RKO (cell line): ENCODE data around the gene STIM1.
"Not testable (repeated sequence)": the region's sequence is repeated elsewhere in the genome, so short reads cannot be mapped to it uniquely, and the experiment has no call there.

Experiments
- DNase-seq: peaks from one replicate; pipeline ENCODE4 v3.0.0-alpha.2; 2016; ENCODE audit warnings: low spot score

Gene STIM1

DNA sequence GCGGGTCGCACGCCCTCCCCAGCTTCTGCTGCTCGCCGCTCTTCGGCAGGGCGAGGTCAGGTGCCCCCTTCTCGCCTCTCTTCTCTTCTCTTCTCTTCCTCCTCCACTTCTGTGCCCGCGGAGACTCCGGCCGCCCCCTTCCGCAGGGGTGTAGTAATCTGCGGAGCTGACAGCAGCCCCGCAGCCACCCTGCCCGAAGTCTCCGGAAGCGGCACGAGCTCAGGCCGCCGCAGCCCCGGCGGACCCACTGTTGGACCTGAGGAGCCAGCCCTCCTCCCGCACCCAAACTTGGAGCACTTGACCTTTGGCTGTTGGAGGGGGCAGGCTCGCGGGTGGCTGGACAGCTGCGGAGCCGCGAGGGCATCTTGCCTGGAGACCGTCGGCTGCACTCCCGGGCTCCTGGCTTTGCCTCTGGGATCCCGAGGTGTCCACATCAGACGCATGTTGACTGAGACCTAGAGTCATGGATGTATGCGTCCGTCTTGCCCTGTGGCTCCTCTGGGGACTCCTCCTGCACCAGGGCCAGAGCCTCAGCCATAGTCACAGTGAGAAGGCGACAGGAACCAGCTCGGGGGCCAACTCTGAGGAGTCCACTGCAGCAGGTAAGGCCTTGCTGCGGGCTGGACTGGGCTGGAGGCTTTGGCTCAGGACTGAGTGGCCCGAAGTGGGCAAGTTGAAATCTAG is 486 bp downstream of the STIM1 start:
- peak; percentile 58 for DNase-seq

- DNase-seq = no peak
Measured at GRCh38 chr11:3856856-3857553, 1.5 kb downstream of the STIM1 start.

- DNase-seq = no peak
Measured at GRCh38 chr11:3857628-3858027, 2.2 kb downstream of the STIM1 start.

DNA sequence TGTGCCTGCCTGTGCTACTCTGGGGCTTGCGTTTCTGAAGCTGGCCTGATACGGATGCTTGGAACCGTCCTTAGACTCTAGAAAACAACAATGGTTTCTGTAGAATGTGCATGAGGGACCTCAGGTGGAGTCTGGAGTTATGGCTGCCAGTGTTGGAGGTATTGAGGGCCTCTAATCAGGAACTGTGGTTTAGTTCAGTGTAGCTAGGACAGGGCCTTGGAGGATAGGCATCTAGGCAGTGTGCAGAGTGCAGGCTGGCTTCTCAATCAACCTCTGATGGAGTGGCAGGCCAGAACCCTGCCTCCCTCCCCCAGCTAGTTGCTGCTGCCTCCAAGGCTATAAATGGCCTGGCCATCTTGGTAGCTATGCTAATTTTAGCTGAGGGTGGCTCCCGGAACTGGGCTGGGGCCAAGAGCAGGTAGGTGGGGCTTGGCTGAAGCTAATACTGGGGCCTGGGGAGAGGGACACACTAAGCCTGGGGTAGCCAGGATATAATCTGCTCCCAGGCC is 4.0 kb downstream of the STIM1 start:
- DNase-seq = no peak

GRCh38 chr11:3860375-3860774 is 4.9 kb downstream of the STIM1 start:
- no peak for DNase-seq

GRCh38 chr11:3860898-3861393 is 5.5 kb downstream of the STIM1 start:
- DNase-seq = not testable (repeated sequence)

DNA sequence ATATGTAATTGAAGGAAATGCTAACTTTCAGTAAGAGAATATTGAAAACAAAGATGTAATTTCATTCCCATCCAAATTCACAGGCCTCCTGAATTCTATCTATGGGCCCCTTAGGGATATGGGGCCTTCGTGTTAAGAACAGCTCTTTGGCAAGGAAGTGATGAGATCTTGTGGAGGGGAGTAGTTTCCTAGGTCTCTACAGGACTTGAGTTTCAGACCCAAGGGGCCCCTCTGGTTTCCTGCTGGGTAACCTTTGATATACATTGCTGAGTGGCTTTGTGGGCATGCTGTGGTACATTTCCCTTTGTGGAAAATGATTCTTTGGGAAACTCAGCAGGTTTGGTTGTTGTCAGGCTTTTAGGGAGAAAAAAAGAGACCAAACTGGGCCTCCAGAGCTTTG is 6.2 kb downstream of the STIM1 start:
- DNase-seq = no peak

DNA sequence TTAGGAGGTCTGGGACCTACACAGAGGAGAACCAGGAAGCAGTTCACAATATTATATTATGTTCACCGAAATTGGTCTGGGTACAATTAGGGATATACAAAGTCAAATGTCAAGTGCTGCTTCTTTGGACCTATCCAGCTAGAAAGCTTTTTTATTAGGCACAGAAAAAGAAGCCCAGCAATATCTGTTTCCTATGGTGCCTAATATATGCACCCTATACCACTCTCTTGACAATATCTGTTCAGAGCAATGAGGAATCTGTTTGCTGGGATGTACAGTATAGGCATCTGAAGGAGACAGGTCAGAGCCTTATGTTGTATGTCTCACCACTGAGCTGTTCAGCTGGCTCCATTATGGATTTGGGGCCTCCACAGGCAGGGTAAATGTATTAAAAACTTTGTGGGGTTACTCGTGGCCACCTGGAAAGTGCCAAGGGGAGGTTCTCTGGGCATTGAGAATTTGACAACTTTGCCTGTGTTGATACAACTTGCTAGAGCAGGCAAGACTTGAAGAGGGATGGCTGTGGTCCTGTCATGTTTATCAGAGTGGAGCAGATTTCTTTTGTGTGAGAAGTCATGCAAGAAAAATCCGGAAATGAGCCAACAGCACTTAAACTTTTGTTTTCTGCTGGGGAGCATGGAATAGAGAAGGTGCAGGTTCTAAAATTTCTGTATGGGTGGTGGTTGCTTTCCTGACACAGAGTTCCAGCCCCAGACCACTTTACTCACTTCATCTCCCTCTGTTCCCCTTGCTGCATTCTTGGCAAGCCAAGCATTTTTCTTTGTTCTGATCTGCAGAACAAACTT is 10.1 kb downstream of the STIM1 start:
- no peak for DNase-seq

- no peak for DNase-seq
Measured at GRCh38 chr11:3866206-3866605, 10.7 kb downstream of the STIM1 start.

GRCh38 chr11:3866836-3867208 is 11.4 kb downstream of the STIM1 start:
- no peak for DNase-seq

- DNase-seq = no peak
Measured at GRCh38 chr11:3867209-3868091, 12.0 kb downstream of the STIM1 start.

DNA sequence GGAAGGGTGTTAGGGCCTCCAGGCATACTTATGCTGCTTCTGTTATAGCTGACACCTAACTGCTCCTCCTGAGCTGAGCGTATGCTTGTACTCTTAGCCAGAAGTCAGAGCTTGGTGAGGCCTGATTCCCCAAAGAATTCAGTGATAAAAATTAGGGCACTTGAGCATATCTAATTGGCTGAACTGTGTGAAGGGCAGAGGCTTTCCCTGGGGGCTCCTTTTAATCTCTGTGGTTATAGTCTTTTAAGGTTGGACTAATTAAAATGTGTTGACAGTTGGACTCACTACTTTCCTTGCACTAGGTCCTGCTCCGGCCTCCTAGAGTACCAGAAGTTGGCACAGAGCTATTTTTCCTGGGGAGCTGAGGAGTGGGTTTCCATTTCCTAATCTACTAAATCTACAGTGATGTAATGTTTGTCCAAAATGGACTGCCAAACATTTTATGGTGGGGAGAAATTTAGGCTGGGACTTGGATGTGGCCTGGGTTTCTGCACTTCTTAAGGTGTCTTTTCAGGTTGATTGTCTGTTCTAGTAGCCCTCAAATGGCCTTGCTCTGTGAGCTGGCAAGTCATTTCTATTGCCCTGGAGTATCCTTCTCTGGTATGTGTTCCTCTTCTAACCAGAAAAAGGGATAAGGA is 18.4 kb downstream of the STIM1 start:
- no peak for DNase-seq

GRCh38 chr11:3876613-3877012 is 21.1 kb downstream of the STIM1 start:
- no peak for DNase-seq

GRCh38 chr11:3877364-3878257 is 22.1 kb downstream of the STIM1 start:
- DNase-seq = no peak

GRCh38 chr11:3878258-3878584 is 22.8 kb downstream of the STIM1 start:
- no peak for DNase-seq

DNA sequence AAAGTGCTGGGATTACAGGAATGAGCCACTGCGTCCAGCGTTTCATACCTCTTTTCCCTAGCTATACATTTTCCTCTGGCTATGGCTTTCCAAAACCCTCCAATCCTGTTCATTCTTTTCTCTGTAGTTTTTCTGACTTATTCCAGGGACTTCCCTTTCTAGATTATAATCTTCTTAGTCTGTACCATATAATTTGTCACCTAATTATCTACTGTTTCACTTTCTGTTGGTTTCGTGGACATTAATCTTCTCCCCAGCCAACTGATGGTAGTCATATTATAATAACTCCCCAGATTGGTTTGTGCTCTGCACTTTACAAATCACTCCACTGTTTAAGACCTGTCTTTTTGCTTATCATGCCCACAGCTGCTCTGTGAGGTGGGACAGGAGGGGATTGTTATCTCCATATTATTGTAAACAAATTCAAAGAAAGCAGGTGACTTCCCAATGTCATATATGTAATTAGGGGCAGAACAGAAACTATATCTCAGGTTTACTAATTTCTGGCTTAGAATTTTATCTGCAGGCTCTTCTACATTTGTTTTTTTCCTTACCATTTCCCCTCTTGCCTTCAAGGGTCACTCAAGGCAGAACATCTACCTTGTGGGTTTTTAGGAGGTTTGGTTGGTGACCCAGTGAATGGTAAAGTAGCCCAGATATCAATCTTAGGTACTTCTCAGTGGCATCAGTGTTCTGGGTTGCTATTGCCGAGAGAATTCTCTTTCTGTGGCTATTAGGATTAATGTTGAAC is 23.9 kb downstream of the STIM1 start:
- DNase-seq = no peak

DNA sequence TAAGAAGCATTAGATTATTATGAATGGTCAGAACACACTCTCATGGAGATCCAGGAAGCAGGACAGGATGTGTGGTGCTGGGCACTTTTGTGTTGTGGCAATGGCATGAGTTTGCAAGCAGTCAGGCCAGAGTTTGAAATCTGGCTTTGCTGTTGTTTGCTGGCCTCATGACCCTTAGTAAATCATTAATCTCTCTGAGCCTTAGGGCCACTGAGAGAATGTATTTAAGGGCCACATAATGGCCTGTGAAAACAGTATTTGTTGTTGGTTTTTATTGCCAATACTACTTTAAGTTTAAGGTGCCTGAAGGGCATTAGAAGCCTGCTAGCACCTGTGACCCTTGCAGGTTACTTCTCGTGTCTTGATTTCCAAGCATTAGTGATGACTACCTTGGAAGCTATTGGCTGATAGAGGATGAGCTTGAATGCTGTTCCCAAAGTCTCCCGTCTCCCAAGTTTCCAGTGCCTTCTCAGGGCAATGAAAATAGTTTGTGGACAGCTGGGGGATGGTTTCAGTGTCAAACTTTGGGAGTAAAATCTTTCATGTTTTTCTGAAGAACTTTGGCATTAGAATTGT is 24.6 kb downstream of the STIM1 start:
- DNase-seq = no peak

DNA sequence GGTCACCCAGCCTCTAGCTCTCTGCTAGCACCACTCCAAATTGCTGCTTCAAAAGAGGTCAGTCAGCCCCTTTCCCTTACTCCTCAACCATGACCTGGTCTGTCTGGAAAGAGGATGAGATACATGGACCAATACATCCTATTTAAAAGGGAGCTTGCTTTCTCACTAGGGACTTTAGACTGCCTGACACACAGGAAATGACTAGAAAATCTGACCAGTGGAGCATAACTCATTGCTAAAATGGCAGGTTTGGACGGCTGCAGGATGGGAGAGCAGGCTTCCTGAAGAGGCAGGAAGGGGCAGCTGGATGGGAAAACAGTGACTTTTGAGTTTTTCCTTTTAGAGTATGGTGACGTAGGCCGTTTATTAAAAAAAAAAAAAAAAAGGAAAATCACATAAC is 25.3 kb downstream of the STIM1 start:
- DNase-seq = peak; percentile 72

DNA sequence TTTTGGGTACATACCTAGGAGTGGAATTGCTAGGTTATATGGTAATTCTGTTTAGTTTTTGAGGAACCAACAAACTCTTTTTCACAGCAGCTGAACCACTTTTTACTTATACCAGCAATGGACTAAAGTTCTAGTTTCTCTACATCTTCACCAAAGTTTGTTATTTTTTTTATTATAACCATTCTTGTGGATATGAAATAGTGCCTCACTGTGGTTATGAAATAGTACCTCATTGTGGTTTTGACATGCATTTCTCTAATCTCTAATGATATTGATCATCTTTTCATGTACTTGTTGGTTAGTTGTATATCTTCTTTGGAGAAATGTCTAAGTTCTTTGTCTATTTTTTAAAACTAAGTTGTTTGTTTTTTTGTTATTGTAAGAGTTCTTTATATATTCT is 27.2 kb downstream of the STIM1 start:
- DNase-seq = no peak
